GM18951 (cell line): ENCODE data around the gene PXDC1.
"Not testable (repeated sequence)": the region's sequence is repeated elsewhere in the genome, so short reads cannot be mapped to it uniquely, and the experiment has no call there.

Source experiments
- POLR2A ChIP-seq: IDR thresholded peaks from 4 replicates; pipeline ENCODE4 v1.6.1; 2011; ENCODE audit warnings: mild to moderate bottlenecking; ENCODE audit not compliant: insufficient read length, insufficient read depth; ENCODE audit errors: extremely low read depth
- in situ Hi-C: fragments of 300-500 bp; cut with MboI; formaldehyde crosslinking; loops from one replicate; pipeline ENCODE4 v1.12.0; 2022; ENCODE audit warnings: low sequenced_read_pairs, mixed read lengths, inconsistent platforms; ENCODE audit not compliant: unreplicated experiment

The PXDC1 gene

DNA sequence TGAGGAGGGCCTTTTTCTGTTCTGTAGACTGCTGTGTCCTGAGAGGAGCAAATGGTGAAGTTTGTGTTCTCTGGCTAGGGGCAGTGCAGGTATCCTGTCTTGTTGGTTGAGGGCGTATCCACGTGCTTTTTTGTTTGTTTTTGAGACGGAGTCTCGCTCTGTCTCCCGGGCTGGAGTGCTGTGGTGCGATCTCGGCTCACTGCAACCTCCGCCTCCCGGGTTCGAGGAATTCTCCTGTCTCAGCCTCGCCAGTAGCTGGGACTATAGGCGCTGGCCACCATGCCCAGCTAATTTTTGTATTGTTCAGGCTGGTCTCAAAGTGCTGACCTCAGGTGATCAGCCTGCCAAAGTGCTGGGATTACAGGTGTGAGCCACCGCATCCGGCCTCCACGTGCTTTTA lies 10.8 kb upstream of the PXDC1 start:
- in situ Hi-C loops = no loop called here
- no peak for TF ChIP-seq POLR2A

DNA sequence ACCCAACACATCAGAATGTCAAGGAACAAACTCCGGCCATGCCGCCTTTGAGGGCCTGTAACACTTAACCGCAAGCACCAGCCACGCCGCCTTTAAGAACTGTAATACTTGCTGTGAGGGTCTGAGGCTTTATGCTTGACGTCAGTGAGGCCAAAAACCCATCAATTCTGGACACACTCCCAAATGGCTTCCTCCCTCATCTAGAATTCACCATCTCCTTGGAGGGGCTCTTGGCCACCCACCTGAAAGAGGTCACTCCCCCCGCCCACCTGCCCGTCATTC lies 10.4 kb upstream of the PXDC1 start:
- in situ Hi-C loops = no loop called here
- no peak for TF ChIP-seq POLR2A

DNA sequence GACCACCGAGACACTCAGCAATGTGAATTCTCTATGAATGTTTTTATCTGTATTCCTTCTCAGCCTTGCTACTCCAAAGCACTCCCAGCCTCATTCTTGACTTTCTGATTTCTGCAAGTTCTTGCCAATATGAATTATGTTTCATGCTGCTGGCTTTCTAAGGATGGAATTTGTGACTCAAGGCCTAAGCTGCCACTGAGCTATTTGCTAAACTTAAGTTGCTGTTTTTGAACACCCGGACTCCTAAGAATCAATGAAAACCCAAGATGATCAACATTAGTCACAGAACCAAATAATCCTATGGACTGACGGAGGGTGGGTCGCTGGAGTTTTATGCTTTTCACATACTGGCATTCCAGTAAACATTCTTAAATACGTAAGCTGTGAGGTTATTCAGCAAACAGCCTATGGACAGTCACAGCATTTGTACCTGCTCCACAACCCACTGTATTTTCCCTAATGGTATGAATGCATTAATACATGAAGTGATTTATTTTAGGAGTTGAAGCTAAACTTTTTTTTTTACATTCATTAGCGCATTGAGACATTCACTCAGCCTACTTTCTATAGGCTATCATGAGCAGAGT lies 8.2 kb upstream of the PXDC1 start:
- in situ Hi-C loops = no loop called here

DNA sequence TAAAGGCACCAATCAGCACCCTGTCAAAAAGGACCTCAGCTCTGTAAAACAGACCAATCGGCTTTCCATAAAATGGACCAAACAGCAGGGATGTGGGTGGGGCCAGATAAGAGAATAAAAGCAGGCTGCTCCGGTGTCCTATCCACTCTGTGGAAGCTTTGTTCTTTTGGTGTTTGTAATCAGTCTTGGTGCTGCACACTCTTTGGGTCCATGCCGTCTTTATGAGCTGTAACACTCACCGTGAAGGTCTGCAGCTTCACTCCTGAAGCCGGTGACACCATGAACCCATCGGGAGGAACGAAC lies 7.3 kb upstream of the PXDC1 start:
- TF ChIP-seq POLR2A = no peak
- in situ Hi-C loops = no loop called here

More for the DNA sequence above, 8.2 kb upstream of the PXDC1 start:
- TF ChIP-seq POLR2A = no peak

DNA sequence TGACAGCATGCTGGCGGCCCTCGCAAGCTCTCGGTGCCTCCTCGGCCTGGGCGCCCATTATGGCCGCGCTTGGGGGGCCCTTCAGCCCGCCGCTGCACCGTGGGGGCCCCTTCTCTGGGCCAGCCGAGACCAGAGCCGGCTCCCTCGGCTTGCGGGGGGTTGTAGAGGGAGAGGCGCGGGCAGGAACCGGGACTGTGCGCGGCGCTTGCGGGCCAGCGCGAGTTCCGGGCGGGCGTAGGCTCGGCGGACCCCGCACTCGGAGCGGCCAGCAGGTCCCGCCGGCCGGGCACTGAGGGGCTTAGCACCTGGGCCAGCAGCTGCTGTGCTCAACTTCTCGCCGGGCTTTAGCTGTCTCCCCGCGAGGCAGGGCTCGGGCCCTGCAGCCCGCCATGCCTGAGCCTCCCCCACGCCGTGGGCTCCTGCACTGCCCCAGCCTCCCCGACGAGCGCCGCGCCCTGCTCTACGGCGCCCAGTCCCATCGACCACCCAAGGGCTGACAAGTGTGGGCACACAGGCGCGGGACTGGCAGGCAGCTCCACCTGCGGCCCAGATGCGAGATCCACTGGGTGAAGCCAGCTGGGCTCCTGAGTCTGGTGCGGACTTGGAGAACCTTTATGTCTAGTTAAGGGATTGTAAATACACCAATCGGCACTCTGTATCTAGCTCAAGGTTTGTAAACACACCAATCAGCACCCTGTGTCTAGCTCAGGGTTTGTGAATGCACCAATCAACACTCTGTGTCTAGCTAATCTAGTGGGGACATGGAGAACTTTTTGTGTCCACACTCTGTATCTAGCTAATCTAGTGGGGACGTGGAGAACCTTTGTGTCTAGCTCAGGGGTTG lies 6.7 kb upstream of the PXDC1 start:
- in situ Hi-C loops = not testable (repeated sequence)

DNA sequence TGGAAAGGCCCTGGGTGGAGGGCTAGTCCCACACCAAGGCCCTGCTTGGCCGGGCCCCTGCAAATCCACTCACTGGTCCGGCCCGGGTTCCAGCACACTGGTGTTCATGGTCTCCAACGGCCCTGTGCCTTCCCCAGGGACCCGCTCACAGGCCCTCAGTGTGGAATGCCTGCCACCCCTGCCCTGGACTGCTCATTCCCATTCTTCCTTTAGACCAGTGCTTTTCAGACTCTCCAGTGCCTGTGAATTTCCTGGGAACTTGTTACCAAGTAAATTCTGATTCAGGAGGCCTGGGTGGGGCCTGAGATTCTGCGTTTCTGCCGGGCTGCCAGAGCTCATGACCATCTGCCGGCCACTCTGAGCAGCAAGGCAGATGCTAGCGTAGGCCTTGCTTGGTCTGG lies 5.7 kb upstream of the PXDC1 start:
- in situ Hi-C loops = no loop called here
- no peak for TF ChIP-seq POLR2A

DNA sequence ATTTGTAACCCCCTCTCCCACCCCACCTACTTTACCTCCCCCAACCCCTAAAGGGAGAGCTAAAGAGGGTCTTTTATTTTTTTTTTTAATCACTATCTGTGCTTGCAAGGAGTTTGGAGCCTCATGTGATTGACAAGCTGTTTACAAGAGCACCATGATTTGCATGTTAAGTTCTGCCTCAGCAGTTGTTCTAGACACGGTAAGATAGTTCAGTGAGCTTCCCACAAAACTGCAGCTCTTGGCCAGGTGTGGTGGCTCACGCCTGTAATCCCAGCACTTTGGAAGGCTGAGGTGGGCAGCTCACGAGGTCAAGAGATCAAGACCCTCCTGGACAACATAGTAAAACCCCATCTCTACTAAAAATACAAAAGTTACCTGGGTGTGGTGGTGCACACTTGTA lies 5.0 kb upstream of the PXDC1 start:
- TF ChIP-seq POLR2A = no peak

DNA sequence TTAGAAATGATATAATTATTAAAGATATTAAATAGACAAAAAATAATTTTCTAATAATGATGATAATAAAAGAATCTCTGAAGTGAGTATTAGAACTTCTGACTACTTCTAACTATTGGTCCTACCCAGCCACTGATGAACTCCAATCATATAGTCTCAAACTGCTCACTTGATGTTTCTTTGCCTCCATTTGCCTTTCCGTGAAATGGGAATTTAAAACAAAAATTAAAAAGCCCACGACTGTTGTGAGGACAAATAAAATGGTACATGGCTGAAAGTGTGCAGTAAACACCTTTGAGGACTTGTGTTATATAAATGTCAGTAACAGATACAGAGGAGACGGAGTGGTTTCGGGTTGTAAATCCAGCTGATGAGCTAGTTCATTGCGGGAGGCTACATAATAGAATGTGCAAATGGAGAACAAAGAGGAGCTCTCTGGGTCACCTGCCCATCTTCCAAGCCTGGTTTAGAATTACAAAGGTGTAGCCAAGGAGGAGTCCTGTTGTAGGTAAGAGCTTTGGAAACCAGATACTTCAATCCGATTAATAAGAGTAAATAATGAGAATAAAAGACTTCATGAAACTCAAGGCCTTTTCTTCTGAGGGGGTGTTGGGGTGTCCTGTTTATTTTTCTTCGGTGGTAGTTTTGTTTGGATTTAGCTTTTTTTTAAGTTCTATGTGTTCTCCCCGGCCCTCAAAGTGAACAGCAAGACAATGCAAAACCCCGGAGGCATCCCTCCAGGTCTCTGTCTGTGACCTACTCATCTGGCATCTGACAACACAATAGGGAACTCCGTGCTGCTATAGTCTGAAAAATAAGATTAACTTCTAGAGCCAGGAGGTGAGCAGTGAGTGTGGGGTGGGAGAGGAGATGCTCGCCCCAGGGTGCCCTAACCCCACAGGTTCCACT lies 4.4 kb upstream of the PXDC1 start:
- in situ Hi-C loops = no loop called here

More for the DNA sequence above, 5.0 kb upstream of the PXDC1 start:
- in situ Hi-C loops = no loop called here

DNA sequence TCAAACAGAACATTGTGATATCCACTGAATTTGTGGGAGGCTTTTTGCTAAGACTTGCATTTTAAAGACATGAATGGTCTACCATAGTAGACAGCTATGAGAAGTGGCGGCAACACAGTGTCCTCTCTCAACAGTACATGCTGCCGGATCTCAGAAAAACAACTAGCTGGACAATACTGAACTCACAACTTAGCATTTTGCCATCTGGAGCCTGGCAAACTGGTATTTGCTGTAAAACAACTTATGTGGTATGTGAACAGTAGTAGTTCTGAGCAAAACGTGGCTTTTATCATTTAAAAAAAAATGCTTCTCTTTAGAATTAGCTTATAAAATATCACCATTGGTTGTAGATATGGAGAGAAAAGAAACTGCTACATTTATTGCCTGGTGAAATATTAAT lies 3.3 kb upstream of the PXDC1 start:
- no peak for TF ChIP-seq POLR2A
- in situ Hi-C loops = no loop called here

More for the DNA sequence above, 4.4 kb upstream of the PXDC1 start:
- TF ChIP-seq POLR2A = no peak

DNA sequence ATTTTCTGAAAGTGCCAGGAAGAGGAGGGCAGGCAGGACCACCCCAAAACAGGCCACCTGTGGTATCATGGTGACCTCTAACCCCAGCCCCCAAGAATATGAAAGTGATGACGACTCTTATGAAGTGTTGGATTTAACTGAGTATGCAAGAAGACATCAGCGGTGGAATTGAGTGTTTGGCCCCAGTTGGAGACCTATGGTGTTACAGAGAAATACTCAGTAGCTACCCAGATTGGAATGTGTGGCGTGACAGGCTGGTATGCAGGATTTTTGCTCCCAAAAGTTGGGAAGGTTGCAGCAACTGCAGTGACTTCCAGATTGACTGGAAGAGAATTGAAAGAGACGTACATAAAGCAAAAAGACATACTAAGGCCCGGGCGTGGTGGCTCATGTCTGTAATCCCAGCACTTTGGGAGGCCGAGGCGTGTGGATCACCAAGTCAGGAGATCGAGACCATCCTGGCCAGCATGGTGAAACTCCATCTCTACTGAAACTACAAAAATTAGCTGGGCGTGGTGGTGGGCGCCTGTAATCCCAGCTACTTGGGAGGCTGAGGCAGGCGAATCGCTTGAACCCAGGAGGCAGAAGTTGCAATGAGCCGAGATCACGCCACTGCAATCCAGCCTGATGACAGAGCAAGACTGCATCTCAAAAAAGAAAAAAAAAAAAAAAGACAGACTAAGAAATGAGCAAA lies 2.7 kb upstream of the PXDC1 start:
- in situ Hi-C loops = not testable (repeated sequence)

DNA sequence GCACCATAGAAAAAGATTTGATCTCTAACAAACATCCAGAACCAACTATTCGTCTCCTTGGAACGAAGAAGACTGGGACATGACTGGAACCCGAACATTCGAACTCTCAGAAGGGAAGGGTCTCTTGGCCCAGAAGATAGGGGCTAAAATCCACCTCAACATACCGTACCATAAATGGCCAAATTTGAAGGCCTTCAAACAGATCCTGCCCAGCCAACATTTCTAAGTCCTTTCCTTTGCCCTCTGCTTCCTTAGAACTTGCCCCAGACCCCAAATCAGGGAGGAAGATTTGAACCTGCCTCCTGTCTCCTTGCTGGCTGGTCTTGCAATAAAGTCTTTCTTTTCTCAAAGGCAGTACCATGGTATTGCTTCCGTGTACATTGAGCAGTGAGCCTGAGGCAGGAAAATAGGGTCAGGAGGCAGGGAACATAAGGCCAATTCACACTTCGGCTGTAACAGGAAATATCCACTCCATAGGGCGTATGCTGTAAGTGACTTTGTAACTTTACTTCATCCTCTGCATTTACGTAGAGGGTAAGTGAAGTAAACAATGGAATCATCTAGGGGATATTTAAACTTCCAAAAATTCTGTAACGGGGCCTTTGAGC lies 1.8 kb upstream of the PXDC1 start:
- in situ Hi-C loops = no loop called here
- TF ChIP-seq POLR2A = no peak

DNA sequence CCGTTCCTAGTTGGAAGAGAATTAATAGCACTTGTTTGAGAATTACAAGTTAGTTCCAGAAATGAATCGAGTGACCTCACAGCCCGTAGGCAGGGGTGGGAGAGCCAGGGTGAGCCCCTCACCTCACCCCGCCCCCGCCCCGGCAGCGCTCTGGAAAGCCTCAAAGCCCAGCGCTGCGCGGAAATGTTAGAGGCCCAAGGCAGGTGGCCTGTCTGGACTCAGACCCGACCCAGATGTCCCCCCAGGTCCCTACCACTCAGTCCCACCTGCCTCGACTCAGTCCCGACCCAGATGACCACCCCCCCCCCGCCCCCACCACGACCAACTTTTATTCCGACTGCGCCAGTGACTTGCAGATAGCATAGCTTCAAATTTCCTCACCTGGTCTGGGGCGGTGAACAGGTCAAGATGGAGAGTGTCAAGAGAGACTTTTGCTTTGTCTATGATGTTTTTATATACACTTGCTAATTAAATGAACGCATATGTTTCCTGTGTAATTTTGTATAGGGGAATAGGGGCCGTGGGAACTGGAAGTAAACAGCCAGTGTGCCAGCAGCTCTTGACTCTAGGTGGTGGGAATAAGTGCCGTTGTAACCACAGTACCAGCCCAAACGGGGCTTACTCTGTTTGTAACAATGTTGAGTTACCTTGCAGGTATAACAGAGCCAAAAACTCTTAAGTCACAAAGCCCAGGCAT lies 1.2 kb upstream of the PXDC1 start:
- in situ Hi-C loops = no loop called here
- TF ChIP-seq POLR2A = no peak
